AG10803 (cell line): ENCODE results near the gene TMPRSS13.
"Not testable (repeated sequence)": the region's sequence is repeated elsewhere in the genome, so short reads cannot be mapped to it uniquely, and the experiment has no call there.

Experiments
- DNase-seq: peaks from one replicate; pipeline ENCODE4 v3.0.0; 2010; ENCODE audit warnings: low read depth
- H3K4me3 ChIP-seq: 2 replicates; pipeline ENCODE4 v1.5.1; 2011; ENCODE audit warnings: mild to moderate bottlenecking, low read length, control low read depth
- TF ChIP-seq, protein P1 (sequence below): conservative IDR thresholded peaks from 2 replicates; pipeline ENCODE4 v1.5.1; 2011; ENCODE audit warnings: mild to moderate bottlenecking, low read length, control low read depth, inconsistent platforms

The TMPRSS13 gene

DNA sequence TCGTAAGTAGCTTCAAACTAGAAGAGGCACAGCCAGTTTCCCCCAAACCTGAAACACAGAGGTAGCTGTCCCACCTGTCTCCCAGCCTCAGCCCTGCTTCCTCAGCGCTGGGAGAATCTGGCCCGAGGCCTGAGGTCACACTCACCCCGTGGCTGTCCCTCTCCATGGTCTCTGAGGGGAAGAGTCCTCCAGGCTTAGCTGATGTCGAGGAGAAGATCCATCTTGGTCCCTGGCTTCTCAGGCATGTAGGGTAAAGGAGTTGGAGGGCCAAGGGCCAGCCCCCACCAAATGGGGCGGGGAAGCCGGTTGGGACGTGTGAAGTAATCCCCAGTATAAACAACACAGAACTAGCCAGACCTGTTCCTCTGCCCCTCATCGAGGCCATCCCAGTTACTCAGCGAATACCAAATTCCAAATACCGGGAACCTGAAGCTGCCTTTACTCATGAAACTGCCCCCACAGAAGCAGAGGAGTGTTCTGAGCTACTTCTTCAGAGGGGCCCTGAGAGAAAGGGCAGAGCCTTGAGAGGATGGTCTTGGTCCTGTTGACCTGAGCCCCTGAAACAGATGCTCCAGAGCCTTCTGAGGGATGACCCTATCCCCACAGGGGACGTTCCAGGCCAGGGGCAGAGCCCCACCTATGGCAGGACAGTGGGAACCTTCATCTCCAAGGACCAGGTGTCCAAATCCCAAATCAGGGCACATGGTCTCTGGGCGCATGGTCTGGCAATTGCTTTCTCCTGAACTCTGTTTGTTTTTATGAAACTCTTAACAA lies at the start of gene TMPRSS13:
Gene TMPRSS13 (minus strand): TSS at position 261 of the 774 bp plus-strand sequence. CDS start 95 bp downstream, at position 166.
- no peak for DNase-seq
- H3K4me3 ChIP-seq, result no peak within 1 kb of the TSS
- TF ChIP-seq, protein P1, sequence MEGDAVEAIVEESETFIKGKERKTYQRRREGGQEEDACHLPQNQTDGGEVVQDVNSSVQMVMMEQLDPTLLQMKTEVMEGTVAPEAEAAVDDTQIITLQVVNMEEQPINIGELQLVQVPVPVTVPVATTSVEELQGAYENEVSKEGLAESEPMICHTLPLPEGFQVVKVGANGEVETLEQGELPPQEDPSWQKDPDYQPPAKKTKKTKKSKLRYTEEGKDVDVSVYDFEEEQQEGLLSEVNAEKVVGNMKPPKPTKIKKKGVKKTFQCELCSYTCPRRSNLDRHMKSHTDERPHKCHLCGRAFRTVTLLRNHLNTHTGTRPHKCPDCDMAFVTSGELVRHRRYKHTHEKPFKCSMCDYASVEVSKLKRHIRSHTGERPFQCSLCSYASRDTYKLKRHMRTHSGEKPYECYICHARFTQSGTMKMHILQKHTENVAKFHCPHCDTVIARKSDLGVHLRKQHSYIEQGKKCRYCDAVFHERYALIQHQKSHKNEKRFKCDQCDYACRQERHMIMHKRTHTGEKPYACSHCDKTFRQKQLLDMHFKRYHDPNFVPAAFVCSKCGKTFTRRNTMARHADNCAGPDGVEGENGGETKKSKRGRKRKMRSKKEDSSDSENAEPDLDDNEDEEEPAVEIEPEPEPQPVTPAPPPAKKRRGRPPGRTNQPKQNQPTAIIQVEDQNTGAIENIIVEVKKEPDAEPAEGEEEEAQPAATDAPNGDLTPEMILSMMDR, result no peak

- TF ChIP-seq, protein P1, result no peak
- DNase-seq, result no peak
- no peak overlapping the region for H3K4me3 ChIP-seq
Observed at GRCh38 chr11:117978991-117979390, 49.8 kb upstream of the TMPRSS13 start.

DNA sequence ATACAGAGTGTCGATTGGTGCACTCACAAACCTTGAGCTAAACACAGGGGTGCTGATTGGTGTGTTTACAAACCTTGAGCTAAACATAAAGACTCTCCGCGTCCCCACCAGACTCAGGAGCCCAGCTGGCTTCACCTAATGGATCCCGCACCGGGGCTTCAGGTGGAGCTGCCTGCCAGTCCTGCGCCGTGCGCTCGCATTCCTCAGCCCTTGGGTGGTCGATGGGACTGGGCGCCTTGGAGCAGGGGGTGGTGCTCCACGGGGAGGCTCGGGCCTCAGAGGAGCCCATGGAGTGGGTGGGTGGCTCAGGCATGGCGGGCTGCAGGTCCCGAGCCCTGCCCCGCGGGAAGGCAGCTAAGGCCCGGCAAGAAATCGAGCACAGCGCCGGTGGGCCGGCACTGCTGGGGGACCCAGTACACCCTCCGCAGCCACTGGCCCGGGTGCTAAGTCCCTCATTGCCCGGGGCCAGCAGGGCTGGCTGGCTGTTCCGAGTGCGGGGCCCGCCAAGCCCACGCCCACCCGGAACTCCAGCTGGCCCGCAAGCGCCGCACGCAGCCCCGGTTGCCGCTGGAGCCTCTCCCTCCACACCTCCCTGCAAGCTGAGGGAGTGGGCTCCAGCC lies 49.2 kb upstream of the TMPRSS13 start:
- not testable (repeated sequence) for DNase-seq, H3K4me3 ChIP-seq

DNA sequence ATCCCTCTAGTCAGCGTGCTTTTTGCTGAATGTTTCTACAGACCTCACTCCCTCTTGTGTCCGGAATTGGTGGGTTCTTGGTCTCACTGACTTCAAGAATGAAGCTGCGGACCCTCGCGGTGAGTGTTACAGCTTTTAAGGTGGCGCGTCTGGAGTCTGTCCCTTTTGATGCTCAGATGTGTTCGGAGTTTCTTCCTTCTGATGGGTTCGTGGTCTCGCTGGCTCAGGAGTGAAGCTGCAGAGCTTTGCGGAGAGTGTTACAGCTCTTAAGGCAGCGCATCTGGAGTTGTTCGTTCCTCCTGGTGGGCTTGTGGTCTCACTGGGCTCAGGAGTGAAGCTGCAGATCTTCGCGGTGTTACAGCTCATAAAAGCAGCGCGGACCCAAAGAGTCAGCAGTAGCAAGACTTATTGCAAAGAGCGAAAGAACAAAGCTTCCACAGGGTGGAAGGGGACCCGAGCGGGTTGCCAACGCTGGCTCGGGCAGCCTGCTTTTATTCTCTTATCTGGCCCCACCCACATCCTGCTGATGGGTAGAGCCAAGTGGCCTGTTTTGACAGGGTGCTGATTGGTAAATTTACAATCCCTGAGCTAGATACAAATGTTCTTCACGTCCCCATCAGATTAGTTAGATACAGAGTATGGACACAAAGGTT lies 48.5 kb upstream of the TMPRSS13 start:
- not testable (repeated sequence) for DNase-seq

GRCh38 chr11:117977029-117977428 lies 47.8 kb upstream of the TMPRSS13 start:
- TF ChIP-seq, protein P1, result no peak
- no peak for DNase-seq
- H3K4me3 ChIP-seq, result no peak overlapping the region

More for the DNA sequence above, 48.5 kb upstream of the TMPRSS13 start:
- H3K4me3 ChIP-seq, result not testable (repeated sequence)

DNA sequence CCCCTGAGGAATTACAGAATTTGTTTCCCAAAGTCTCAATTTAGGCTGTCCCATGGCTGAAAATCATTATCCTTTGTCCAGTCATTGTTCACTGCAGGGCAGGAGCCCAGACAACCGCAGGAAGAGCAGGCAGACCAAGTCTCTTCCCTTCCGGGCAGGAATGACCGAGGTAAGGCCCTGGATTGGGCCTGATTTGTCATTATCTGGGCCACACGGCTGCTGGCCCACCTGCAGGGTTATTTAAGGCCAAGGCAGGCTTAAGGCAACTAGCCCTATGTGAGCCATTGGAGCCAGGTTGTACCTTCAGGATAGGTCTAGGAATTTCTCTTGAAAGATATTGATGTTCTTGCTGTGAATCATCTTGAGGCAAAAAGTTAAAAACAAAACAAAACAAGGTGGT lies 47.2 kb upstream of the TMPRSS13 start:
- TF ChIP-seq, protein P1, result no peak
- H3K4me3 ChIP-seq, result no peak overlapping the region
- no peak for DNase-seq

DNA sequence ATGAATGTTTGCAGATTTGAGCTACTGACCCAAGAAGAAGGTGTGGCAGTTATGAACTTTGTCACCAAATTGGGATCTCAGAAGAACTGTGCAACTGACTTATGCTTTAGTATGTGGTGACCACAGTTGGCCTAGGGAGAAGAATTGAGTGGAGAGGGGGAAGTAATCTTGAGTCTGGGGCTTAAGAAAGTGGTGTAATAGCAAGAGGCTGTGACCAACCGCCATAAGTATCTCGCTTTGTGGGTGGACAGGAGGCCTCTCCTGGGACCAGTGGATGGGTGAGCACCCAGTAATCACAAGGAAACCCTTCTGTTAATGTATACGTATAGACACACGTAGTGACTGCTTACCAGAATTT lies 44.3 kb upstream of the TMPRSS13 start:
- no peak for DNase-seq
- no peak overlapping the region for H3K4me3 ChIP-seq
- TF ChIP-seq, protein P1, result no peak
